ENCODE measurements around the gene URAD.

Gene URAD

GRCh38 chr13:27997904-27998522 lies 9.5 kb upstream of the URAD start:
- DNase-seq (ENCODE audit: low read depth) = no peak

- DNase-seq (ENCODE audit: low read depth) = no peak
Observed at GRCh38 chr13:27991881-27992280, 3.4 kb upstream of the URAD start.

- no peak for DNase-seq (ENCODE audit: low read depth)
Observed at GRCh38 chr13:27985600-27985999, 2.9 kb downstream of the URAD start.

GRCh38 chr13:27982361-27982760 lies 6.1 kb downstream of the URAD start:
- no peak for DNase-seq (ENCODE audit: low read depth)

GRCh38 chr13:27981006-27981708 lies 7.3 kb downstream of the URAD start:
- no peak for DNase-seq (ENCODE audit: low read depth)

GRCh38 chr13:27980280-27980998 lies 8.1 kb downstream of the URAD start:
- DNase-seq (ENCODE audit: low read depth) = no peak

GRCh38 chr13:27979765-27980279 lies 8.7 kb downstream of the URAD start:
- no peak for DNase-seq (ENCODE audit: low read depth)

- no peak for DNase-seq (ENCODE audit: low read depth)
Observed at GRCh38 chr13:27979001-27979643, 9.4 kb downstream of the URAD start.

GRCh38 chr13:27978301-27978968 lies 10.1 kb downstream of the URAD start:
- DNase-seq (ENCODE audit: low read depth) = no peak

- DNase-seq (ENCODE audit: low read depth) = no peak
Observed at GRCh38 chr13:27977476-27978300, 10.8 kb downstream of the URAD start.

- no peak for DNase-seq (ENCODE audit: low read depth)
Observed at GRCh38 chr13:27976362-27977091, 12.0 kb downstream of the URAD start.

GRCh38 chr13:27975564-27976361 lies 12.7 kb downstream of the URAD start:
- no peak for DNase-seq (ENCODE audit: low read depth)

GRCh38 chr13:27973961-27974662 lies 14.4 kb downstream of the URAD start:
- no peak for DNase-seq (ENCODE audit: low read depth)

- DNase-seq (ENCODE audit: low read depth) = no peak
Observed at GRCh38 chr13:27973291-27973690, 15.2 kb downstream of the URAD start.

- DNase-seq (ENCODE audit: low read depth) = no peak
Observed at GRCh38 chr13:27972478-27972820, 16.0 kb downstream of the URAD start.

GRCh38 chr13:27971776-27972477 lies 16.6 kb downstream of the URAD start:
- no peak for DNase-seq (ENCODE audit: low read depth)

GRCh38 chr13:27971236-27971645 lies 17.3 kb downstream of the URAD start:
- DNase-seq (ENCODE audit: low read depth) = no peak

All from stimulated activated CD8-positive, alpha-beta memory T cell treated with anti-CD3 and anti-CD28 coated beads, Interleukin-12 subunit alpha, Interleukin-12 subunit beta, amount 100 ng/mL, for 1 hour (primary cell).